Stomach (tissue), 4 donors: ENCODE data around the gene NAP1L4.

Experiments
- CTCF ChIP-seq, 7 experiments: fragments of 450-650 bp in 4 of 7; fragments of 200-600 bp in 3 of 7; sonication (generic) in 3 of 7; IDR thresholded peaks; one replicate each; pipeline ENCODE4 v1.5.1; 2016 to 2019; ENCODE audit warnings: antibody characterized with exemption in 7 of 7, control low read depth in 2 of 7, mild to moderate bottlenecking in 1 of 7
- EP300 ChIP-seq: sonication (generic); formaldehyde crosslinking; IDR thresholded peaks from one replicate; pipeline ENCODE4 v1.6.1; 2017; ENCODE audit warnings: antibody characterized with exemption
- POLR2AphosphoS5 ChIP-seq, 3 donors: sonication (generic); formaldehyde crosslinking; IDR thresholded peaks; one replicate each; pipeline ENCODE4 v1.6.1; 2016; ENCODE audit warnings: antibody characterized with exemption in 3 of 3

- TF ChIP-seq CTCF (IDR thresholded peaks at IDR 0.05) (no peak), POLR2AphosphoS5 (IDR thresholded peaks at IDR 0.05) (no peak), EP300 (no peak)
Measured at GRCh38 chr11:2994336-2994730, 2.2 kb upstream of the NAP1L4 start.
